CD4-positive, alpha-beta memory T cell (primary cell): ENCODE measurements around the gene RBM44. TPM values are rescaled to one million over a fixed set of nuclear protein-coding genes. Genes with fewer than 3 reads are reported as not detected.

Source experiments
- CTCF ChIA-PET: fragments of 350-600 bp; sonication (Branson Sonifier 250); formaldehyde crosslinking; loops from one replicate; lab custom pipeline; 2021; ENCODE audit warnings: inconsistent platforms; ENCODE audit not compliant: partially characterized antibody; lab: Charles Lee
- POLR2A ChIA-PET: fragments of 350-600 bp; sonication (Branson Sonifier 250); formaldehyde crosslinking; loops from one replicate; lab custom pipeline; 2021; ENCODE audit not compliant: partially characterized antibody; lab: Charles Lee
- DNase-seq, 5 donors: peaks; one replicate each; pipeline versions ENCODE4 v3.0.0 to v3.0.0-alpha.2; 2020 to 2022; ENCODE audit warnings: mixed read lengths in 1 of 5
- H3K27ac ChIP-seq: one replicate; pipeline ENCODE4 v1.7.0; 2013; ENCODE audit warnings: low read depth, low read length
- H3K27me3 ChIP-seq: 2 replicates; pipeline ENCODE4 v1.7.0; 2013; ENCODE audit warnings: mild to moderate bottlenecking, low read length, moderate library complexity; ENCODE audit not compliant: insufficient read depth
- H3K36me3 ChIP-seq: 2 replicates; pipeline ENCODE4 v1.7.0; 2013; ENCODE audit warnings: mild to moderate bottlenecking, low read length, moderate library complexity; ENCODE audit not compliant: insufficient read depth
- H3K4me1 ChIP-seq: 2 replicates; pipeline ENCODE4 v1.7.0; 2013; ENCODE audit warnings: mild to moderate bottlenecking, low read length, moderate library complexity; ENCODE audit not compliant: insufficient read depth
- H3K4me3 ChIP-seq, 2 donors: one replicate each; pipeline ENCODE4 v1.7.0; 2013; ENCODE audit warnings: low read length in 2 of 2, mild to moderate bottlenecking in 1 of 2
- H3K9me3 ChIP-seq, 2 donors: one replicate each; pipeline ENCODE4 v1.7.0; 2013; ENCODE audit warnings: low read length in 2 of 2, control low read depth in 1 of 2; ENCODE audit not compliant: control insufficient read depth in 1 of 2
- H3K27ac Mint-ChIP-seq, 7 donors: one replicate each; pipeline ENCODE4 v1.8.0; 2020 to 2021; ENCODE audit warnings: mixed read lengths in 7 of 7, mild to moderate bottlenecking in 6 of 7, inconsistent platforms in 3 of 7, moderate library complexity in 3 of 7
- H3K27me3 Mint-ChIP-seq, 2 donors: one replicate each; pipeline ENCODE4 v1.8.0; 2020 to 2021; ENCODE audit warnings: mixed read lengths in 2 of 2
- H3K36me3 Mint-ChIP-seq, 2 donors: one replicate each; pipeline ENCODE4 v1.8.0; 2020 to 2021; ENCODE audit warnings: mixed read lengths in 2 of 2, inconsistent platforms in 1 of 2, mild to moderate bottlenecking in 1 of 2
- H3K4me1 Mint-ChIP-seq, 4 donors: one replicate each; pipeline ENCODE4 v1.8.0; 2020 to 2021; ENCODE audit warnings: mixed read lengths in 4 of 4, mild to moderate bottlenecking in 1 of 4
- H3K4me3 Mint-ChIP-seq, 8 donors: one replicate each; pipeline ENCODE4 v1.8.0; 2020 to 2021; ENCODE audit warnings: mixed read lengths in 8 of 8, mild to moderate bottlenecking in 7 of 8, moderate library complexity in 6 of 8, inconsistent platforms in 3 of 8
- H3K9me3 Mint-ChIP-seq, 8 donors: one replicate each; pipeline ENCODE4 v1.8.0; 2020 to 2021; ENCODE audit warnings: mixed read lengths in 8 of 8, mild to moderate bottlenecking in 5 of 8, inconsistent platforms in 3 of 8, moderate library complexity in 1 of 8
- intact Hi-C: fragments of 100-400 bp; cut with micrococcal nuclease; formaldehyde crosslinking; loops from one replicate; pipeline ENCODE4 v1.15.1; 2023
- polyA plus RNA-seq, 2 donors: library from polyadenylated mRNA; unstranded; fragments of 300-500 nt; fragmentation: Illumina TruSeq; gene quantifications; one replicate each; pipeline ENCODE4 v1.2.3, GENCODE V29; 2021
- total RNA-seq, 2 experiments: library from RNA; stranded (reverse); gene quantifications; one replicate each; pipeline ENCODE4 v1.2.3, GENCODE V29; 2021

The RBM44 gene
- total and polyA plus RNA-seq, 4 experiments from 2014 or later: 0.17 to 1.1 (median 0.47) TPM

DNA sequence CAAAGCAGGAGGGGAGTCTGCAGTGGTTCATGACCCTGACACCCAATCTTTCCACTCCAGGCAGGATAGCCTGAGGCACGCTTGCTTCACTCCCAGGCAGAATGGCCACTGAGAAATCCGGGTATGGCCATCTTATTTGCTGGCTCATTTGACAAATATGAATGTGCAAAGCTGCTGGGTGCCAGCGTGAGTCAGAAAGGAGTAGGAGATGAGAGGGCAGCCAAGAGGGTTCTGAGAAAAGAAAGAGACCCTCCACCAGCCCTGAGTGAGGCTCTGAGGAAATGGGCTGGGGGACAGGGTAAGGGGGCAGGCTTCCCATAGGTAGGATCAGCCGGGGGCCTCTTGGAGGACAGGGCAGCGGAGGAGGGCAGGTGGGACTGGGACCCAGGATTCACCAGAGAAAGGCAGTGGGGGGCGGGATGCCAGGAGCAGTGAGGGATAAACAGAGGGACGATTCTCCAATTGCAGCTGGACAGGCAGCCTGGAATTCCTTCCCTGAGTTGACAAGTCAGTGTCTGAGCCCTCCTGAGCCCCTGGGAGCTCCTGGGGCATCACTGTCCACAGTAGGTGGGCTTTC, 76.1 kb downstream of the RBM44 start:
- CTCF ChIA-PET: no interaction called here
- Histone ChIP-seq H3K27me3 (no peaks in the 10 kb centered on the region), H3K36me3 (no peaks in the 10 kb centered on the region), H3K27ac (no peak overlapping the region), H3K9me3 (no peaks in the 10 kb centered on the region), H3K4me3 (no peak overlapping the region), H3K4me1 (no peaks in the 10 kb centered on the region)
- no peak overlapping the region for H3K27ac Mint-ChIP-seq
- peaks cover 0 to 7% (median 2%) of the 10 kb centered on the region in 4 donors for H3K4me1 Mint-ChIP-seq
- POLR2A ChIA-PET: interaction anchor here (0.5 kb wide), 1 partner anchor 300 kb away, joined by 3 read pairs; no protein-coding TSS in a partner anchor
- H3K27me3 Mint-ChIP-seq: peaks cover 10 to 12% of the 10 kb centered on the region in 2 donors
- H3K9me3 Mint-ChIP-seq: no peaks in the 10 kb centered on the region
- no peaks in the 10 kb centered on the region for H3K36me3 Mint-ChIP-seq
- intact Hi-C loops: no loop called here
- no peak overlapping the region for H3K4me3 Mint-ChIP-seq
- DNase-seq: no peak

DNA sequence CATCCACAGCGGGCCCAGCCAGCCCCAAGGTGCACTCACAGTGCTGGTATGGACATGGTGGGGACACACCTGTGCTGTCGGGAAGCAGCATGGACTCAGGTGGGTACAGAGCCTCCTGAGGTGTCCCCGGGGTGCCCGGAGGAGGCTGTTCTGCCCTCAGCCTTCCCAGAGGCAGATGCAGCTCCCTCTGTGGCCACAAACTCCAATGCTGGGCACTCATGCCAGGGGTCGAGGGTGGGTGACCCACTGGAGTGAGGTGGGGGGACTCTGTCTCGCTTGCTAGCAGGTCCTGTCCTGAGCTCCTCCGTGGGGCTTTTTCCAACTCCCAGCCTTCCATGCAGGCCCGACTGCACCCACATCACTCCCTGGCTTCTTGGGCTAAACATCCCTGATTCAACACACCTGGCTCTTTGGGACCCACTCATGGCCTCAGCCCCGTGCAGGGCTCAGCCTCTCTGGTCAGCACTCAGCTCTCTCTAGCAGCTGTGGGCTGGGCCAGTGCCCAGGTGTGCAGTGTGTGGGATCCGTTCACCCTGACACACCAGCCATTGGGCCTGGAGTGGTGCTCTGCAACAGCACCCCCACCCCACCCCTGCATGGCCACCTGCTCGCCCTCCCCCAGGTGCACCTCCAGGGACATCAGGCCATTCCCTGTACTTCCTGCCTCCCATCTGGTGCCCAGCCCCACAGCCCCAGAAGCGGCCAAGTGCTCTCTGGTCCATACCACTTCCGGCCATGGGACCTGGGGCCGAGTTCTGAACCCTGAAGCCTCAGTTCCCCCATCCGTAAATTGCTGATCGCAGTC, 76.9 kb downstream of the RBM44 start:
- peak overlapping the region in 1 of 7 donors; percentile 48 for H3K27ac Mint-ChIP-seq
- POLR2A ChIA-PET: interaction anchor here (0.5 kb wide), 1 partner anchor 299 kb away, joined by 3 read pairs; no protein-coding TSS in a partner anchor

DNA sequence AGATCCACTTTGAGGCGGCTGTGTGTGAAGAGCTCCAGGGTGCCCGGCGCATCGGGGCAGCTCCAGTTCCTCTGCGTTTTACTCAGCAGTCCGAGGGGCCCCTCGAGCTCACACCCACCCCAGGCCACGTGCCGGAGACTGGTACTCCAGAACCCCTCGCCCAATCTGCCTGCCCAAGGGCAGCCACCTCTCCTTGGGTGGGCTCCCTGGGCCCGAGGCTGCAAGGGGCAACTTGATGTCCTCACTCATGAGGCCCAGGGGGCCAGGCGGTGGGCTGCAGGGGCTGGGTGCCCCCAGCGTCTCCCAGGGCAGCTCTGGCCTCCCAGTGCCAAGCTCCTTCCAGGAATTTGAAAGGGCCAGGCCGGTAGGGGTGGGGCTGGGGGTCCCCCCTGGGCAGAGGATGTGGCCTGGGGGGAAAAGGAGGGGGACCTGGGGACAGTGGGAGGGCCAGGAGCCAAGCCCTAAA, 77.5 kb downstream of the RBM44 start:
- CTCF ChIA-PET: no interaction called here

More for the DNA sequence above, 76.9 kb downstream of the RBM44 start:
- Histone ChIP-seq H3K9me3 (no peaks in the 10 kb centered on the region), H3K4me1 (no peaks in the 10 kb centered on the region), H3K4me3 (no peak overlapping the region), H3K27ac (no peak overlapping the region), H3K36me3 (no peaks in the 10 kb centered on the region), H3K27me3 (no peaks in the 10 kb centered on the region)
- Mint-ChIP-seq H3K27me3 (peaks cover 7 to 11% of the 10 kb centered on the region in 2 donors), H3K36me3 (no peaks in the 10 kb centered on the region), H3K9me3 (no peaks in the 10 kb centered on the region), H3K4me1 (peaks cover 0 to 7% (median 2%) of the 10 kb centered on the region in 4 donors), H3K4me3 (no peak overlapping the region)
- CTCF ChIA-PET: no interaction called here
- no peak for DNase-seq
- intact Hi-C loops: no loop called here

DNA sequence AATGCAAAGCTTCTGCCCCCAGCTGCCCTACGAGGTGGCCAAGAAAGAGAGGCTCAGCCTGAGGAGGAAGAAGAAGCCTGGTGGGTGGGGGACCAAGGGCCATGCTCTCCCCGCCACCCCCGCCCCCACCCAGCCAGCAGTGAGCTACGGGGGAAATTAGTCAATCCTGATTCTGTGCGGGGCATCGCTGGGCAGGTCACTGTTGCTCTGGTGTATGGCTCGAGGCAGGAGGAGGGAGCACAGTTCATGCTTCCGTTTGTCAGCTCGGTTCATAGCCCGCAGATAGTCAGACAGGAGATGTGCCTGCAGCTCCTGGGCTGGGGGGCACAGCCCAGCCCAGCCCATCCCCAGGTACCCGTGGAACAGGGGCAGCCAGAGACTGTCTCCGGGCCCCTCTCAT, 78.0 kb downstream of the RBM44 start:
- no peak overlapping the region for H3K4me3 ChIP-seq
- peaks cover 0 to 8% (median 3%) of the 10 kb centered on the region in 4 donors for H3K4me1 Mint-ChIP-seq
- intact Hi-C loops: no loop called here
- peaks cover 3 to 4% of the 10 kb centered on the region in 2 donors for H3K27me3 Mint-ChIP-seq
- CTCF ChIA-PET: no interaction called here
- H3K27ac ChIP-seq: no peak overlapping the region
- no peaks in the 10 kb centered on the region for H3K36me3 Mint-ChIP-seq
- POLR2A ChIA-PET: no interaction called here
- H3K9me3 ChIP-seq: no peaks in the 10 kb centered on the region
- no peak overlapping the region for H3K27ac Mint-ChIP-seq
- H3K4me1 ChIP-seq: no peaks in the 10 kb centered on the region
- H3K4me3 Mint-ChIP-seq: no peak overlapping the region
- H3K36me3 ChIP-seq: no peaks in the 10 kb centered on the region
- no peak for DNase-seq
- no peaks in the 10 kb centered on the region for H3K9me3 Mint-ChIP-seq
- no peaks in the 10 kb centered on the region for H3K27me3 ChIP-seq

More for the DNA sequence above, 77.5 kb downstream of the RBM44 start:
- peaks cover 3 to 6% of the 10 kb centered on the region in 2 donors for H3K27me3 Mint-ChIP-seq
- H3K36me3 Mint-ChIP-seq: no peaks in the 10 kb centered on the region
- H3K9me3 Mint-ChIP-seq: no peaks in the 10 kb centered on the region
- H3K4me3 Mint-ChIP-seq: no peak overlapping the region
- Histone ChIP-seq H3K27me3 (no peaks in the 10 kb centered on the region), H3K4me3 (no peak overlapping the region), H3K9me3 (no peaks in the 10 kb centered on the region), H3K4me1 (no peaks in the 10 kb centered on the region), H3K27ac (no peak overlapping the region), H3K36me3 (no peaks in the 10 kb centered on the region)
- POLR2A ChIA-PET: no interaction called here
- peaks cover 0 to 7% (median 2%) of the 10 kb centered on the region in 4 donors for H3K4me1 Mint-ChIP-seq
- intact Hi-C loops: no loop called here
- no peak overlapping the region for H3K27ac Mint-ChIP-seq
- no peak for DNase-seq

DNA sequence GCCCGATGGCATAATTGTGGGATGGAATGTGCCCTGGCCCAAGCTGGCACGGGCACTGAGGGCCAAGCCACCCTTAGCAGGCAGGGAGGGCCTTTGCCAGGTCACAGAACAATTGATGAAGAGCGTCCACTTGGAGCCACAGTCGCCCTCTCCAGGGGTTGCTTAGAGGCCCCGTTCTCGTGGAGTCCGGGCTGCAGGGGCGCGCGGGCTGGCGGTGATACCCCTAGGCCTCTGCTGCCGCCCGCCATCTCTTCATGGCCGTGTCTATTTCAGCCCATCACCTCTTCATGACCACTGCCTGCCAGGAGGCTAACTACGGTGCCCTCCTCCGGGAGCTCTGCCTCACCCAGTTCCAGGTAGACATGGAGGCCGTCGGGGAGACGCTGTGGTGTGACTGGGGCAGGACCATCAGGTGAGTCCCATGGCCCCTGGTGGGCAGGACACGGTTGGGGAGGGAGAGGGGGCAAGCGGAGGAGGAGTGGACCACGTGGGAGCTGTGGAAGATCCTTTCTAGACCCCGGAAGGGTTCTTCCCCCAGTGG, 78.4 kb downstream of the RBM44 start:
- Mint-ChIP-seq H3K27ac (no peak overlapping the region), H3K36me3 (no peaks in the 10 kb centered on the region), H3K4me3 (no peak overlapping the region), H3K27me3 (peaks cover 2 to 3% of the 10 kb centered on the region in 2 donors), H3K4me1 (peaks cover 0 to 8% (median 3%) of the 10 kb centered on the region in 4 donors), H3K9me3 (no peaks in the 10 kb centered on the region)
- Histone ChIP-seq H3K4me3 (no peak overlapping the region), H3K27me3 (no peaks in the 10 kb centered on the region), H3K9me3 (no peaks in the 10 kb centered on the region), H3K4me1 (no peaks in the 10 kb centered on the region), H3K27ac (no peak overlapping the region), H3K36me3 (no peaks in the 10 kb centered on the region)
- no peak for DNase-seq
- POLR2A ChIA-PET: no interaction called here
- intact Hi-C loops: no loop called here
- CTCF ChIA-PET: no interaction called here

DNA sequence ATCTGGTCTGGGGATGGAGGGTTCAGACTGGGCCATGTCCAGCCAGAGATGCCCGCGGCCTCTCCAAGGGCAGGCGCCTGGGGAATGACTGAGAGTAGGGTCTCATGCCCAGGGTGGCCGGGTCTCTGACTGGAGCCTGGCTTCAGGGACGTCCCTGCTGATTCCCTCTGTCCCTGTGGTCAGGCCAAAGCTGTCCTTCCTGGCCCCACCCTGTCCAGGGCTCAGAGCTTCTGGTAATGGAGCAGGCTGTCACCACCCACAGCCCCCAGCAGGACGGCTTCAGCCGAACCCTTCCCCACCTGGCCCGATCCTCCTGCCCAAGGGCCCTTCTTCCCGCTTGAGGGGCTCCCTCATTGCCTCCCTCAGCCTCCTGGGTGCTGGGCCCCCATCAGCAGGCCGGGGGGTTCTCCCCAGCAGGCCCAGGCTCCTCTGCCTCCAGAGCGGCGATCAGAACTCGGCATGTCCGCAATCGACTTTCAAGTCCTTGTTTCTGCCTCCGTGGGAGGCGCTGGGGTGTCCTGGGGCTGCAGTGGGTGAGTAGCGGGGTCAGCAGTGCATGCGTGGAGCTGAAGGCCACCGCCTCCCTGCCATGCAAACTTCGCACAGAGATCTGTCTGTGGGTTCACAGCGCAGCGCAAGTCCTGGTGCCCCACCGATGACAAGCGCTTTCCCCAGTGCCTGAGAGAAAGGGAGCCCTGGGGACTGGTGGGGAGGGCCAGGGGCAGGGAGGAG, 79.2 kb downstream of the RBM44 start:
- no peaks in the 10 kb centered on the region for H3K27me3 ChIP-seq
- intact Hi-C loops: no loop called here
- no peaks in the 10 kb centered on the region for H3K9me3 ChIP-seq
- Mint-ChIP-seq H3K4me3 (no peak overlapping the region), H3K36me3 (no peaks in the 10 kb centered on the region), H3K27me3 (peaks cover 2 to 3% of the 10 kb centered on the region in 2 donors), H3K27ac (no peak overlapping the region), H3K4me1 (peaks cover 0 to 8% (median 3%) of the 10 kb centered on the region in 4 donors), H3K9me3 (no peaks in the 10 kb centered on the region)
- no peak for DNase-seq
- no peaks in the 10 kb centered on the region for H3K36me3 ChIP-seq
- H3K4me1 ChIP-seq: no peaks in the 10 kb centered on the region
- H3K4me3 ChIP-seq: no peak overlapping the region
- ChIA-PET POLR2A (no interaction called here), CTCF (no interaction called here)
- H3K27ac ChIP-seq: no peak overlapping the region
